NCI-H2171 (cell line): Measurements from ENCODE around the gene TSPAN14.

Experiments
- DNase-seq: peaks from one replicate; lab custom pipeline; 2025; lab: John Stamatoyannopoulos, UW

The TSPAN14 gene

GRCh38 chr10:80454513-80455460 lies 677 bp downstream of the TSPAN14 start:
- DNase-seq, result no peak

GRCh38 chr10:80455461-80456349 lies 1.6 kb downstream of the TSPAN14 start:
- DNase-seq, result no peak

GRCh38 chr10:80457554-80458262 lies 3.6 kb downstream of the TSPAN14 start:
- DNase-seq, result no peak

- DNase-seq, result no peak
These were observed 4.1 kb downstream of the TSPAN14 start for GRCh38 chr10:80458263-80458625.

- no peak for DNase-seq
These were observed 4.5 kb downstream of the TSPAN14 start for GRCh38 chr10:80458638-80459037.

GRCh38 chr10:80459047-80459865 lies 5.1 kb downstream of the TSPAN14 start:
- no peak for DNase-seq

GRCh38 chr10:80460399-80461207 lies 6.5 kb downstream of the TSPAN14 start:
- no peak for DNase-seq

GRCh38 chr10:80461208-80462183 lies 7.4 kb downstream of the TSPAN14 start:
- no peak for DNase-seq

- no peak for DNase-seq
These were observed 8.3 kb downstream of the TSPAN14 start for GRCh38 chr10:80462299-80462980.

- DNase-seq, result peak; percentile 42
These were observed 9.1 kb downstream of the TSPAN14 start for GRCh38 chr10:80462981-80463741.

- no peak for DNase-seq
These were observed 9.8 kb downstream of the TSPAN14 start for GRCh38 chr10:80463868-80464267.

- no peak for DNase-seq
These were observed 10.7 kb downstream of the TSPAN14 start for GRCh38 chr10:80464557-80465450.

GRCh38 chr10:80465451-80465835 lies 11.3 kb downstream of the TSPAN14 start:
- no peak for DNase-seq

GRCh38 chr10:80465839-80466590 lies 11.9 kb downstream of the TSPAN14 start:
- DNase-seq, result no peak

GRCh38 chr10:80466724-80467326 lies 12.7 kb downstream of the TSPAN14 start:
- no peak for DNase-seq

- DNase-seq, result no peak
These were observed 13.9 kb downstream of the TSPAN14 start for GRCh38 chr10:80468002-80468401.
